WTC11 (cell line): Measurements from ENCODE around the gene TOMM20L. TPM values are rescaled to one million over a fixed set of nuclear protein-coding genes. Genes with fewer than 3 reads are reported as not detected.
A peak's percentile ranks its signal among the peaks of the same experiment; 100 is the strongest.

Source experiments
- ATF1 ChIP-seq: sonication (generic); formaldehyde crosslinking; IDR thresholded peaks from 2 replicates; pipeline ENCODE4 v1.8.1; 2023; ENCODE audit warnings: mild to moderate bottlenecking, moderate library complexity, missing genetic modification reagents
- CBFB ChIP-seq: sonication (generic); formaldehyde crosslinking; IDR thresholded peaks from 2 replicates; pipeline ENCODE4 v1.8.1; 2022; ENCODE audit warnings: mild to moderate bottlenecking, low read depth, missing genetic modification reagents
- GRHL2 ChIP-seq: fragments of 250-450 bp; sonication (Bioruptor Pico); IDR thresholded peaks from 2 replicates; pipeline ENCODE4 v1.8.0; 2022; ENCODE audit warnings: mild to moderate bottlenecking, moderate library complexity; ENCODE audit not compliant: insufficient replicate concordance, severe bottlenecking
- IRF2 ChIP-seq: sonication (generic); formaldehyde crosslinking; IDR thresholded peaks from 2 replicates; pipeline ENCODE4 v1.8.0; 2022; ENCODE audit warnings: low read depth, missing genetic modification reagents, borderline replicate concordance
- KAT7 ChIP-seq: sonication (generic); formaldehyde crosslinking; IDR thresholded peaks from 2 replicates; pipeline ENCODE4 v1.8.1; 2023; ENCODE audit warnings: missing genetic modification reagents, mild to moderate bottlenecking, borderline replicate concordance
- NFE2L1 ChIP-seq: sonication (generic); formaldehyde crosslinking; IDR thresholded peaks from 2 replicates; pipeline ENCODE4 v1.8.1; 2023; ENCODE audit warnings: missing genetic modification reagents
- NR1H2 ChIP-seq: sonication (generic); formaldehyde crosslinking; IDR thresholded peaks from 2 replicates; pipeline ENCODE4 v1.9.0; 2021; ENCODE audit warnings: mild to moderate bottlenecking, moderate library complexity, missing genetic modification reagents
- SOX15 ChIP-seq: fragments of 250-450 bp; sonication (Bioruptor Pico); IDR thresholded peaks from 2 replicates; pipeline ENCODE4 v1.9.0; 2021; ENCODE audit warnings: mild to moderate bottlenecking
- SP1 ChIP-seq: sonication (generic); formaldehyde crosslinking; conservative IDR thresholded peaks from 2 replicates; pipeline ENCODE4 v1.8.1; 2022; ENCODE audit warnings: missing genetic modification reagents
- ZBTB21 ChIP-seq: sonication (generic); formaldehyde crosslinking; IDR thresholded peaks from 2 replicates; pipeline ENCODE4 v1.8.1; 2023; ENCODE audit warnings: mild to moderate bottlenecking, missing genetic modification reagents, borderline replicate concordance
- ZNF232 ChIP-seq: sonication (generic); formaldehyde crosslinking; IDR thresholded peaks from 2 replicates; pipeline ENCODE4 v1.8.0; 2022; ENCODE audit warnings: mild to moderate bottlenecking, missing genetic modification reagents
- ZNF416 ChIP-seq: fragments of 250-450 bp; sonication (Bioruptor Pico); IDR thresholded peaks from 2 replicates; pipeline ENCODE4 v1.9.0; 2021; ENCODE audit warnings: mild to moderate bottlenecking, inconsistent platforms
- total RNA-seq: library from RNA; stranded (reverse); gene quantifications from 3 replicates; pipeline ENCODE4 v1.2.3, GENCODE V29; 2021
- TF ChIP-seq, protein P1 (sequence below): sonication (generic); formaldehyde crosslinking; IDR thresholded peaks from 2 replicates; pipeline ENCODE4 v1.8.0; 2022; ENCODE audit warnings: missing genetic modification reagents
- TF ChIP-seq, protein P2 (sequence below): sonication (generic); formaldehyde crosslinking; IDR thresholded peaks from 2 replicates; pipeline ENCODE4 v1.8.1; 2023; ENCODE audit warnings: mild to moderate bottlenecking, missing genetic modification reagents
- TF ChIP-seq, protein P3 (sequence below): sonication (generic); formaldehyde crosslinking; IDR thresholded peaks from 2 replicates; pipeline ENCODE4 v1.8.1; 2022; ENCODE audit warnings: missing genetic modification reagents, borderline replicate concordance
- TF ChIP-seq, protein P4 (sequence below): sonication (generic); formaldehyde crosslinking; IDR thresholded peaks from 2 replicates; pipeline ENCODE4 v1.8.1; 2023; ENCODE audit warnings: mild to moderate bottlenecking, missing genetic modification reagents, moderate library complexity
- TF ChIP-seq, protein P5 (sequence below): sonication (generic); formaldehyde crosslinking; IDR thresholded peaks from 2 replicates; pipeline ENCODE4 v1.8.0; 2022; ENCODE audit warnings: mild to moderate bottlenecking, missing genetic modification reagents
- TF ChIP-seq, protein P6 (sequence below): sonication (generic); formaldehyde crosslinking; IDR thresholded peaks from 2 replicates; pipeline ENCODE4 v1.8.1; 2023; ENCODE audit warnings: mild to moderate bottlenecking, missing genetic modification reagents, moderate library complexity
- TF ChIP-seq, protein P7 (sequence below): sonication (generic); formaldehyde crosslinking; IDR thresholded peaks from 2 replicates; pipeline ENCODE4 v1.8.0; 2023; ENCODE audit warnings: mild to moderate bottlenecking, missing genetic modification reagents
- TF ChIP-seq, protein P8 (sequence below): sonication (generic); formaldehyde crosslinking; IDR thresholded peaks from 2 replicates; pipeline ENCODE4 v1.8.0; 2023; ENCODE audit warnings: missing genetic modification reagents

The TOMM20L gene
- total RNA-seq, 1 experiment from 2014 or later, result not detected

DNA sequence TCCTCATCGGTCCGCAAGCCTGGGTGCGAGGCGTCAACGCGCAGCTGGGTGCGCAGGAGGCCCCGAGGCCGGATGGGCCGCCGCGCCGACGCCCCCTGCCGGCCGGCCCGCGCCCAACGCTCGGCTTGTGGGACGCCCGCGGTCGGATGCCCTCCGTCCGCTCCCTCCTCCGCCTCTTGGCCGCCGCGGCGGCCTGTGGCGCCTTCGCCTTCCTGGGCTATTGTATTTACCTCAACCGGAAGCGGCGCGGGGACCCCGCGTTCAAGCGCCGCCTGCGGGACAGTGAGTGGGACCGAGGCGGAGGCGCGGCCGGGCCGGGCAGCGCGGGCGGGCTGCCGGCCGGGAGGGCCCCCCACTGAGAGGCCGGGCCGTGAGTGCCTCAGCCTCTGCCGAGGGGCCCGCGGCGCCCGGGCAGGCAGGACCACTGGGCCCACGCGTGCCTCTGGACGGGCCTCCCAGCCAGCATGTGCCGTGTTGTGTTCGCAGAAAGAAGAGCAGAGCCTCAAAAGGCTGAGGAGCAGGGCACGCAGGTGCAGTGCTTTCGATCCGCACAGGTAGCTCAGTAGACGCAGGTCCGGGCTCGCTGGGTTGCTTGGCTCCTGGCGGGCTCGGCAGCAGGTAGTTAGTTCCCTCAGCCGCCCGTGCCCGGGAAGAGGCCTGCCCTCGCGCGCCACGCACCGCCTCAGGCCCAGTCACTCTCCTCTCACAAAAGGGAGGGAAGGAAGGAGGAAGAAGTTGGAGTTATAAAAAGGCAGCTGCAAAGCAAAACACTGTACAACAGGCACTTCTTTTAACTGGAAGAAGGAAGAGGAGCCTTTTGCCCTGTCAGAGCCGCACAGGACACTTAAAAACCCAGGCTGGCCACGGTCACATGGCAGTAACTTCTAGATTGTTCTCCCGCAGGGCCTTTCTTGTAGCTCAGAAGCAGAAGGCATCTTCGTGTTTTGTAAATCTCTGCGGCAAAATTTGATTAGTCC, at the start of gene TOMM20L (continued):
- TF ChIP-seq, protein P1, sequence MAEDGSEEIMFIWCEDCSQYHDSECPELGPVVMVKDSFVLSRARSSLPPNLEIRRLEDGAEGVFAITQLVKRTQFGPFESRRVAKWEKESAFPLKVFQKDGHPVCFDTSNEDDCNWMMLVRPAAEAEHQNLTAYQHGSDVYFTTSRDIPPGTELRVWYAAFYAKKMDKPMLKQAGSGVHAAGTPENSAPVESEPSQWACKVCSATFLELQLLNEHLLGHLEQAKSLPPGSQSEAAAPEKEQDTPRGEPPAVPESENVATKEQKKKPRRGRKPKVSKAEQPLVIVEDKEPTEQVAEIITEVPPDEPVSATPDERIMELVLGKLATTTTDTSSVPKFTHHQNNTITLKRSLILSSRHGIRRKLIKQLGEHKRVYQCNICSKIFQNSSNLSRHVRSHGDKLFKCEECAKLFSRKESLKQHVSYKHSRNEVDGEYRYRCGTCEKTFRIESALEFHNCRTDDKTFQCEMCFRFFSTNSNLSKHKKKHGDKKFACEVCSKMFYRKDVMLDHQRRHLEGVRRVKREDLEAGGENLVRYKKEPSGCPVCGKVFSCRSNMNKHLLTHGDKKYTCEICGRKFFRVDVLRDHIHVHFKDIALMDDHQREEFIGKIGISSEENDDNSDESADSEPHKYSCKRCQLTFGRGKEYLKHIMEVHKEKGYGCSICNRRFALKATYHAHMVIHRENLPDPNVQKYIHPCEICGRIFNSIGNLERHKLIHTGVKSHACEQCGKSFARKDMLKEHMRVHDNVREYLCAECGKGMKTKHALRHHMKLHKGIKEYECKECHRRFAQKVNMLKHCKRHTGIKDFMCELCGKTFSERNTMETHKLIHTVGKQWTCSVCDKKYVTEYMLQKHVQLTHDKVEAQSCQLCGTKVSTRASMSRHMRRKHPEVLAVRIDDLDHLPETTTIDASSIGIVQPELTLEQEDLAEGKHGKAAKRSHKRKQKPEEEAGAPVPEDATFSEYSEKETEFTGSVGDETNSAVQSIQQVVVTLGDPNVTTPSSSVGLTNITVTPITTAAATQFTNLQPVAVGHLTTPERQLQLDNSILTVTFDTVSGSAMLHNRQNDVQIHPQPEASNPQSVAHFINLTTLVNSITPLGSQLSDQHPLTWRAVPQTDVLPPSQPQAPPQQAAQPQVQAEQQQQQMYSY (CRISPR knock-in tag), result no peak
- TF ChIP-seq, protein P2, sequence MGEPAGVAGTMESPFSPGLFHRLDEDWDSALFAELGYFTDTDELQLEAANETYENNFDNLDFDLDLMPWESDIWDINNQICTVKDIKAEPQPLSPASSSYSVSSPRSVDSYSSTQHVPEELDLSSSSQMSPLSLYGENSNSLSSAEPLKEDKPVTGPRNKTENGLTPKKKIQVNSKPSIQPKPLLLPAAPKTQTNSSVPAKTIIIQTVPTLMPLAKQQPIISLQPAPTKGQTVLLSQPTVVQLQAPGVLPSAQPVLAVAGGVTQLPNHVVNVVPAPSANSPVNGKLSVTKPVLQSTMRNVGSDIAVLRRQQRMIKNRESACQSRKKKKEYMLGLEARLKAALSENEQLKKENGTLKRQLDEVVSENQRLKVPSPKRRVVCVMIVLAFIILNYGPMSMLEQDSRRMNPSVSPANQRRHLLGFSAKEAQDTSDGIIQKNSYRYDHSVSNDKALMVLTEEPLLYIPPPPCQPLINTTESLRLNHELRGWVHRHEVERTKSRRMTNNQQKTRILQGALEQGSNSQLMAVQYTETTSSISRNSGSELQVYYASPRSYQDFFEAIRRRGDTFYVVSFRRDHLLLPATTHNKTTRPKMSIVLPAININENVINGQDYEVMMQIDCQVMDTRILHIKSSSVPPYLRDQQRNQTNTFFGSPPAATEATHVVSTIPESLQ (CRISPR knock-in tag), result no peak
- TF ChIP-seq NR1H2 (CRISPR knock-in tag) (no peak), SOX15 (CRISPR knock-in tag) (no peak), GRHL2 (CRISPR knock-in tag) (no peak), ZNF232 (CRISPR knock-in tag) (0 out of 2 replicates have a peak, but pooled peaks have one; percentile 70), IRF2 (CRISPR knock-in tag) (no peak), KAT7 (0 out of 2 replicates have a peak, but pooled peaks have one; percentile 41), NFE2L1 (CRISPR knock-in tag) (peak; percentile 23; the same call in 1 of the 2 replicates), ZNF416 (no peak), ZBTB21 (CRISPR knock-in tag) (no peak), SP1 (CRISPR knock-in tag) (peak; percentile 46; the same call in 1 of the 2 replicates), CBFB (CRISPR knock-in tag) (no peak), ATF1 (CRISPR knock-in tag) (no peak)
- TF ChIP-seq, protein P3, sequence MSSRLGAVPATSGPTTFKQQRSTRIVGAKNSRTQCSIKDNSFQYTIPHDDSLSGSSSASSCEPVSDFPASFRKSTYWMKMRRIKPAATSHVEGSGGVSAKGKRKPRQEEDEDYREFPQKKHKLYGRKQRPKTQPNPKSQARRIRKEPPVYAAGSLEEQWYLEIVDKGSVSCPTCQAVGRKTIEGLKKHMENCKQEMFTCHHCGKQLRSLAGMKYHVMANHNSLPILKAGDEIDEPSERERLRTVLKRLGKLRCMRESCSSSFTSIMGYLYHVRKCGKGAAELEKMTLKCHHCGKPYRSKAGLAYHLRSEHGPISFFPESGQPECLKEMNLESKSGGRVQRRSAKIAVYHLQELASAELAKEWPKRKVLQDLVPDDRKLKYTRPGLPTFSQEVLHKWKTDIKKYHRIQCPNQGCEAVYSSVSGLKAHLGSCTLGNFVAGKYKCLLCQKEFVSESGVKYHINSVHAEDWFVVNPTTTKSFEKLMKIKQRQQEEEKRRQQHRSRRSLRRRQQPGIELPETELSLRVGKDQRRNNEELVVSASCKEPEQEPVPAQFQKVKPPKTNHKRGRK, result no peak
- TF ChIP-seq, protein P4, sequence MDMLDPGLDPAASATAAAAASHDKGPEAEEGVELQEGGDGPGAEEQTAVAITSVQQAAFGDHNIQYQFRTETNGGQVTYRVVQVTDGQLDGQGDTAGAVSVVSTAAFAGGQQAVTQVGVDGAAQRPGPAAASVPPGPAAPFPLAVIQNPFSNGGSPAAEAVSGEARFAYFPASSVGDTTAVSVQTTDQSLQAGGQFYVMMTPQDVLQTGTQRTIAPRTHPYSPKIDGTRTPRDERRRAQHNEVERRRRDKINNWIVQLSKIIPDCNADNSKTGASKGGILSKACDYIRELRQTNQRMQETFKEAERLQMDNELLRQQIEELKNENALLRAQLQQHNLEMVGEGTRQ (CRISPR knock-in tag), result no peak
- TF ChIP-seq, protein P5, sequence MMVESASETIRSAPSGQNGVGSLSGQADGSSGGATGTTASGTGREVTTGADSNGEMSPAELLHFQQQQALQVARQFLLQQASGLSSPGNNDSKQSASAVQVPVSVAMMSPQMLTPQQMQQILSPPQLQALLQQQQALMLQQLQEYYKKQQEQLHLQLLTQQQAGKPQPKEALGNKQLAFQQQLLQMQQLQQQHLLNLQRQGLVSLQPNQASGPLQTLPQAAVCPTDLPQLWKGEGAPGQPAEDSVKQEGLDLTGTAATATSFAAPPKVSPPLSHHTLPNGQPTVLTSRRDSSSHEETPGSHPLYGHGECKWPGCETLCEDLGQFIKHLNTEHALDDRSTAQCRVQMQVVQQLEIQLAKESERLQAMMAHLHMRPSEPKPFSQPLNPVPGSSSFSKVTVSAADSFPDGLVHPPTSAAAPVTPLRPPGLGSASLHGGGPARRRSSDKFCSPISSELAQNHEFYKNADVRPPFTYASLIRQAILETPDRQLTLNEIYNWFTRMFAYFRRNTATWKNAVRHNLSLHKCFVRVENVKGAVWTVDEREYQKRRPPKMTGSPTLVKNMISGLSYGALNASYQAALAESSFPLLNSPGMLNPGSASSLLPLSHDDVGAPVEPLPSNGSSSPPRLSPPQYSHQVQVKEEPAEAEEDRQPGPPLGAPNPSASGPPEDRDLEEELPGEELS (CRISPR knock-in tag), result peak; percentile 50; the same call in 1 of the 2 replicates
- TF ChIP-seq, protein P6, sequence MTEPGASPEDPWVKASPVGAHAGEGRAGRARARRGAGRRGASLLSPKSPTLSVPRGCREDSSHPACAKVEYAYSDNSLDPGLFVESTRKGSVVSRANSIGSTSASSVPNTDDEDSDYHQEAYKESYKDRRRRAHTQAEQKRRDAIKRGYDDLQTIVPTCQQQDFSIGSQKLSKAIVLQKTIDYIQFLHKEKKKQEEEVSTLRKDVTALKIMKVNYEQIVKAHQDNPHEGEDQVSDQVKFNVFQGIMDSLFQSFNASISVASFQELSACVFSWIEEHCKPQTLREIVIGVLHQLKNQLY (CRISPR knock-in tag), result no peak
- TF ChIP-seq, protein P7, sequence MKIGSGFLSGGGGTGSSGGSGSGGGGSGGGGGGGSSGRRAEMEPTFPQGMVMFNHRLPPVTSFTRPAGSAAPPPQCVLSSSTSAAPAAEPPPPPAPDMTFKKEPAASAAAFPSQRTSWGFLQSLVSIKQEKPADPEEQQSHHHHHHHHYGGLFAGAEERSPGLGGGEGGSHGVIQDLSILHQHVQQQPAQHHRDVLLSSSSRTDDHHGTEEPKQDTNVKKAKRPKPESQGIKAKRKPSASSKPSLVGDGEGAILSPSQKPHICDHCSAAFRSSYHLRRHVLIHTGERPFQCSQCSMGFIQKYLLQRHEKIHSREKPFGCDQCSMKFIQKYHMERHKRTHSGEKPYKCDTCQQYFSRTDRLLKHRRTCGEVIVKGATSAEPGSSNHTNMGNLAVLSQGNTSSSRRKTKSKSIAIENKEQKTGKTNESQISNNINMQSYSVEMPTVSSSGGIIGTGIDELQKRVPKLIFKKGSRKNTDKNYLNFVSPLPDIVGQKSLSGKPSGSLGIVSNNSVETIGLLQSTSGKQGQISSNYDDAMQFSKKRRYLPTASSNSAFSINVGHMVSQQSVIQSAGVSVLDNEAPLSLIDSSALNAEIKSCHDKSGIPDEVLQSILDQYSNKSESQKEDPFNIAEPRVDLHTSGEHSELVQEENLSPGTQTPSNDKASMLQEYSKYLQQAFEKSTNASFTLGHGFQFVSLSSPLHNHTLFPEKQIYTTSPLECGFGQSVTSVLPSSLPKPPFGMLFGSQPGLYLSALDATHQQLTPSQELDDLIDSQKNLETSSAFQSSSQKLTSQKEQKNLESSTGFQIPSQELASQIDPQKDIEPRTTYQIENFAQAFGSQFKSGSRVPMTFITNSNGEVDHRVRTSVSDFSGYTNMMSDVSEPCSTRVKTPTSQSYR (CRISPR knock-in tag), result no peak
- TF ChIP-seq, protein P8, sequence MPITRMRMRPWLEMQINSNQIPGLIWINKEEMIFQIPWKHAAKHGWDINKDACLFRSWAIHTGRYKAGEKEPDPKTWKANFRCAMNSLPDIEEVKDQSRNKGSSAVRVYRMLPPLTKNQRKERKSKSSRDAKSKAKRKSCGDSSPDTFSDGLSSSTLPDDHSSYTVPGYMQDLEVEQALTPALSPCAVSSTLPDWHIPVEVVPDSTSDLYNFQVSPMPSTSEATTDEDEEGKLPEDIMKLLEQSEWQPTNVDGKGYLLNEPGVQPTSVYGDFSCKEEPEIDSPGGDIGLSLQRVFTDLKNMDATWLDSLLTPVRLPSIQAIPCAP (CRISPR knock-in tag), result 0 out of 2 replicates have a peak, but pooled peaks have one; percentile 15
